ENCODE measurements around the gene LYPD5.

LYPD5 gene

GRCh38 chr19:43749898-43750297 is 52.3 kb downstream of the LYPD5 start:
- DNase-seq: no peak

GRCh38 chr19:43749152-43749551 is 53.1 kb downstream of the LYPD5 start:
- DNase-seq: no peak

- no peak for DNase-seq
These were observed 53.6 kb downstream of the LYPD5 start for GRCh38 chr19:43748685-43749084.

- DNase-seq: no peak
These were observed 54.0 kb downstream of the LYPD5 start for GRCh38 chr19:43748205-43748594.

GRCh38 chr19:43747557-43748204 is 54.6 kb downstream of the LYPD5 start:
- no peak for DNase-seq
